Fibroblast of lung (primary cell): Measurements from ENCODE around the gene HPF1. TPM values are rescaled to one million over a fixed set of nuclear protein-coding genes. Genes with fewer than 3 reads are reported as not detected.

Experiments
- DNase-seq, 2 donors: peaks; one replicate each; pipeline versions ENCODE4 v3.0.0 to v3.0.0-alpha.2; 2010; ENCODE audit warnings: low read depth in 2 of 2
- H2AFZ ChIP-seq: 2 replicates; pipeline ENCODE4 v1.5.1; 2012; ENCODE audit warnings: low read length, control low read depth, inconsistent platforms
- H3K27ac ChIP-seq: 2 replicates; pipeline ENCODE4 v1.5.1; 2011; ENCODE audit warnings: low read length, control low read depth; ENCODE audit not compliant: insufficient read depth
- H3K27me3 ChIP-seq: 2 replicates; pipeline ENCODE4 v1.5.1; 2011; ENCODE audit warnings: mild to moderate bottlenecking, low read length; ENCODE audit not compliant: control insufficient read depth, insufficient read depth
- H3K36me3 ChIP-seq: 2 replicates; pipeline ENCODE4 v1.5.1; 2011; ENCODE audit warnings: low read length; ENCODE audit not compliant: control insufficient read depth, insufficient read depth
- H3K4me1 ChIP-seq: 2 replicates; pipeline ENCODE4 v1.5.1; 2011; ENCODE audit warnings: low read length; ENCODE audit not compliant: control insufficient read depth, insufficient read depth; ENCODE audit errors: extremely low read depth
- H3K4me2 ChIP-seq: 2 replicates; pipeline ENCODE4 v1.5.1; 2011; ENCODE audit warnings: low read length, control low read depth; ENCODE audit not compliant: insufficient read depth; ENCODE audit errors: extremely low read depth
- H3K4me3 ChIP-seq, 4 experiments: fragments of 200-600 bp in 1 of 4; sonication (generic) in 1 of 4; replicated peaks in 1 of 4; 2 replicates each; pipeline ENCODE4 v1.5.1; 2011 to 2016; ENCODE audit warnings: low read length in 4 of 4, low read depth in 3 of 4, mild to moderate bottlenecking in 3 of 4, control low read depth in 2 of 4, inconsistent platforms in 1 of 4, mixed read lengths in 1 of 4; ENCODE audit not compliant: insufficient read depth in 1 of 4; ENCODE audit errors: control extremely low read depth in 1 of 4
- H3K79me2 ChIP-seq: 2 replicates; pipeline ENCODE4 v1.5.1; 2012; ENCODE audit warnings: mild to moderate bottlenecking, low read length, inconsistent platforms; ENCODE audit not compliant: control insufficient read depth, insufficient read depth
- H3K9ac ChIP-seq: 2 replicates; pipeline ENCODE4 v1.5.1; 2011; ENCODE audit warnings: mild to moderate bottlenecking, low read length, control low read depth; ENCODE audit not compliant: insufficient read depth
- H3K9me3 ChIP-seq: 2 replicates; pipeline ENCODE4 v1.5.1; 2012; ENCODE audit warnings: low read depth, low read length; ENCODE audit not compliant: control insufficient read depth, insufficient read depth
- H4K20me1 ChIP-seq: 2 replicates; pipeline ENCODE4 v1.5.1; 2011; ENCODE audit warnings: low read length; ENCODE audit not compliant: control insufficient read depth, insufficient read depth; ENCODE audit errors: extremely low read depth
- EZH2 ChIP-seq: IDR thresholded peaks from 2 replicates; pipeline ENCODE4 v1.5.1; 2012; ENCODE audit warnings: low read length, control low read depth, mild to moderate bottlenecking; ENCODE audit errors: missing control alignments
- polyA plus RNA-seq, 2 donors: library from polyadenylated mRNA; depleted of rRNA in 1 of 2; stranded (reverse) in 1 of 2; unstranded in 1 of 2; fragments of >200 nt; gene quantifications; 2 replicates each; pipeline ENCODE4 v1.2.1, GENCODE V29; 2011 to 2012; ENCODE audit warnings: missing spikeins in 1 of 2
- total RNA-seq: library from RNA; depleted of rRNA; stranded (reverse); fragments of >200 nt; gene quantifications from 2 replicates; pipeline ENCODE4 v1.2.1, GENCODE V29; 2014
- TF ChIP-seq, protein P1 (sequence below), 2 donors: IDR thresholded peaks in 1 of 2; conservative IDR thresholded peaks in 1 of 2; 1 replicate in 1 of 2; 2 replicates in 1 of 2; pipeline ENCODE4 v1.5.1; 2011 to 2012; ENCODE audit warnings: low read length in 2 of 2, control low read depth in 1 of 2, inconsistent platforms in 1 of 2, low read depth in 1 of 2, mild to moderate bottlenecking in 1 of 2

HPF1 gene
- total and polyA plus RNA-seq, 2 donors (not counting 1 experiment from before 2014, with no cell fraction given): 14.0 to 35.3 TPM

DNA sequence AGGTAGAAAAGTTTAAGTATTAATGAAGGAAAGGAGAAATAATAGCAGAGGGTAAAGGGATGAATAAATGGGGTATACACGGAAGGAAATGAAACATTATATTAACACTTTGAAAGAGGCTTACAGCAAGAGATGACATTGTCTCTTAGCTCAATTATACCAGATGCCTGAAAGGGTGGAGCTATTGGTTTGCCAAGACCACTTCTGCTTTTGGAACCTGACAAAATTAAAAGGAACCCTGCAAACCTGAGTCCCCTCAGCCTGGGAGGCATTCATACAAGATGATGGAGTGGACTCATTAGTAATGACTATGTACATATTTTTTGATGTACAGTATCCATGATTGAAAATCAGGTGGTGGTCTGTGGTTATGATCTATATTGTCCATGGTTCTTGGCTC is 45.1 kb upstream of the HPF1 start:
- H3K36me3 ChIP-seq: no peaks in the 10 kb centered on the region
- no peak for DNase-seq
- H3K9me3 ChIP-seq: no peaks in the 10 kb centered on the region
- H3K27ac ChIP-seq: no peak overlapping the region
- TF ChIP-seq EZH2: no peak
- TF ChIP-seq, protein P1, sequence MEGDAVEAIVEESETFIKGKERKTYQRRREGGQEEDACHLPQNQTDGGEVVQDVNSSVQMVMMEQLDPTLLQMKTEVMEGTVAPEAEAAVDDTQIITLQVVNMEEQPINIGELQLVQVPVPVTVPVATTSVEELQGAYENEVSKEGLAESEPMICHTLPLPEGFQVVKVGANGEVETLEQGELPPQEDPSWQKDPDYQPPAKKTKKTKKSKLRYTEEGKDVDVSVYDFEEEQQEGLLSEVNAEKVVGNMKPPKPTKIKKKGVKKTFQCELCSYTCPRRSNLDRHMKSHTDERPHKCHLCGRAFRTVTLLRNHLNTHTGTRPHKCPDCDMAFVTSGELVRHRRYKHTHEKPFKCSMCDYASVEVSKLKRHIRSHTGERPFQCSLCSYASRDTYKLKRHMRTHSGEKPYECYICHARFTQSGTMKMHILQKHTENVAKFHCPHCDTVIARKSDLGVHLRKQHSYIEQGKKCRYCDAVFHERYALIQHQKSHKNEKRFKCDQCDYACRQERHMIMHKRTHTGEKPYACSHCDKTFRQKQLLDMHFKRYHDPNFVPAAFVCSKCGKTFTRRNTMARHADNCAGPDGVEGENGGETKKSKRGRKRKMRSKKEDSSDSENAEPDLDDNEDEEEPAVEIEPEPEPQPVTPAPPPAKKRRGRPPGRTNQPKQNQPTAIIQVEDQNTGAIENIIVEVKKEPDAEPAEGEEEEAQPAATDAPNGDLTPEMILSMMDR (conservative IDR thresholded peaks at IDR 0.05 in 1 of 2, IDR thresholded peaks at IDR 0.05 in 1 of 2; ENCODE audit: low read depth in 1 of 2, low read length in 2 of 2): no peak
- H3K4me2 ChIP-seq: no peak overlapping the region
- H3K27me3 ChIP-seq: no peaks in the 10 kb centered on the region
- no peaks in the 10 kb centered on the region for H4K20me1 ChIP-seq
- no peak overlapping the region for H3K4me3 ChIP-seq
- no peak overlapping the region for H3K9ac ChIP-seq
- H3K79me2 ChIP-seq: no peaks in the 10 kb centered on the region
- H3K4me1 ChIP-seq: no peaks in the 10 kb centered on the region
- H2AFZ ChIP-seq: no peak overlapping the region

DNA sequence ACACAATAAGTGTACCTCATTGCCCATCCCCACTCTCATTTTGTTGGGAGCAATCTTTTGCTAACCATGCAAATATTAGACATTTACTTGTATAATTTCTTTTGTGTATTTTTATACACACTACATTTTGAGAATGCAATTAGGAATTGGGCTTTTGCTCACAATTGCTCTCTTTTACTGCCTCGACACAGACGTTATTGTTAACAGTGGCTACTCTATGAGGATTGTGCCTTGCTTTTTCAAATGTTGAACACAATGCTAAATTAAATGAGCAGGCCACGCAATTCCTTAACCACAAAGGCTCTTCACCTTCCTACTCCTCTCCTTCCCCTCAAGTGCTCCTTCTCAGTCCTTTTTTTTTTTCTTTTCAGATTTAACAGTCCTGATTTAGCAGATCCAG is 42.8 kb upstream of the HPF1 start:
- Histone ChIP-seq H3K4me1 (no peaks in the 10 kb centered on the region), H3K36me3 (no peaks in the 10 kb centered on the region), H3K27ac (no peak overlapping the region), H3K27me3 (no peaks in the 10 kb centered on the region), H3K9me3 (no peaks in the 10 kb centered on the region), H2AFZ (no peak overlapping the region), H3K79me2 (no peaks in the 10 kb centered on the region), H3K4me3 (no peak overlapping the region), H3K9ac (no peak overlapping the region), H3K4me2 (no peak overlapping the region), H4K20me1 (no peaks in the 10 kb centered on the region)
- no peak for TF ChIP-seq EZH2
- TF ChIP-seq, protein P1 (conservative IDR thresholded peaks at IDR 0.05 in 1 of 2, IDR thresholded peaks at IDR 0.05 in 1 of 2; ENCODE audit: low read depth in 1 of 2, low read length in 2 of 2): no peak
- DNase-seq: no peak

DNA sequence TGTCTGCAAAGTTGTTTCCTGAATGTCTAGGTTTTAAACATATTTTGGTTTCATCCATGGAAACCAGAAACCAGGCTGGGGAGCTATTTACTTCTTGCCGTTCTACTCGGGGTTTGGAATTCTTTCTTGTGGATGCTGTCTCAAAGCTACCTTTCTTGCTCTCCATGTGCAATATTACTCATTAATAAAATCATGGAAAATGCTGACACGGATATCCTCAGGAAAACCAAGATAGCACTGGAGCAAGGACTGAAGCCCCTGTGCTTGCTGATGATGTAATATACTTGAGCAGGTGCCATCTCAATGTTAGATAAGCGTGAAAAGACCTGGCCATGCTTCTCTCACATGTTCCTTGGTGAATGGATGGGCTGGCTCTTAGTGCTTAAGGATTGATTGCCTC is 41.5 kb upstream of the HPF1 start:
- no peak overlapping the region for H3K4me3 ChIP-seq
- no peak overlapping the region for H3K9ac ChIP-seq
- no peaks in the 10 kb centered on the region for H3K27me3 ChIP-seq
- no peaks in the 10 kb centered on the region for H4K20me1 ChIP-seq
- no peak overlapping the region for H3K4me2 ChIP-seq
- no peak overlapping the region for H2AFZ ChIP-seq
- no peaks in the 10 kb centered on the region for H3K79me2 ChIP-seq
- DNase-seq: no peak
- no peaks in the 10 kb centered on the region for H3K36me3 ChIP-seq
- no peak for TF ChIP-seq EZH2
- TF ChIP-seq, protein P1 (conservative IDR thresholded peaks at IDR 0.05 in 1 of 2, IDR thresholded peaks at IDR 0.05 in 1 of 2; ENCODE audit: low read depth in 1 of 2, low read length in 2 of 2): no peak
- H3K4me1 ChIP-seq: no peaks in the 10 kb centered on the region
- H3K9me3 ChIP-seq: no peaks in the 10 kb centered on the region
- no peak overlapping the region for H3K27ac ChIP-seq
